Measurements from ENCODE around the gene DIS3. TPM values are rescaled to one million over a fixed set of nuclear protein-coding genes. Genes with fewer than 3 reads are reported as not detected.
A peak's percentile ranks its signal among the peaks of the same experiment; 100 is the strongest.

DIS3 gene, protein sequence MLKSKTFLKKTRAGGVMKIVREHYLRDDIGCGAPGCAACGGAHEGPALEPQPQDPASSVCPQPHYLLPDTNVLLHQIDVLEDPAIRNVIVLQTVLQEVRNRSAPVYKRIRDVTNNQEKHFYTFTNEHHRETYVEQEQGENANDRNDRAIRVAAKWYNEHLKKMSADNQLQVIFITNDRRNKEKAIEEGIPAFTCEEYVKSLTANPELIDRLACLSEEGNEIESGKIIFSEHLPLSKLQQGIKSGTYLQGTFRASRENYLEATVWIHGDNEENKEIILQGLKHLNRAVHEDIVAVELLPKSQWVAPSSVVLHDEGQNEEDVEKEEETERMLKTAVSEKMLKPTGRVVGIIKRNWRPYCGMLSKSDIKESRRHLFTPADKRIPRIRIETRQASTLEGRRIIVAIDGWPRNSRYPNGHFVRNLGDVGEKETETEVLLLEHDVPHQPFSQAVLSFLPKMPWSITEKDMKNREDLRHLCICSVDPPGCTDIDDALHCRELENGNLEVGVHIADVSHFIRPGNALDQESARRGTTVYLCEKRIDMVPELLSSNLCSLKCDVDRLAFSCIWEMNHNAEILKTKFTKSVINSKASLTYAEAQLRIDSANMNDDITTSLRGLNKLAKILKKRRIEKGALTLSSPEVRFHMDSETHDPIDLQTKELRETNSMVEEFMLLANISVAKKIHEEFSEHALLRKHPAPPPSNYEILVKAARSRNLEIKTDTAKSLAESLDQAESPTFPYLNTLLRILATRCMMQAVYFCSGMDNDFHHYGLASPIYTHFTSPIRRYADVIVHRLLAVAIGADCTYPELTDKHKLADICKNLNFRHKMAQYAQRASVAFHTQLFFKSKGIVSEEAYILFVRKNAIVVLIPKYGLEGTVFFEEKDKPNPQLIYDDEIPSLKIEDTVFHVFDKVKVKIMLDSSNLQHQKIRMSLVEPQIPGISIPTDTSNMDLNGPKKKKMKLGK
- total RNA-seq (2021; ENCODE audit: unreplicated experiment) (44.2 TPM), Bru-seq, nascent RNA (percentile 94 among the genes with signal in this experiment), BruChase-seq, experiment 1, labeled RNA remaining after a 6-hour chase (percentile 94 among the genes with signal in this experiment), BruChase-seq, experiment 2, labeled RNA remaining after a 2-hour chase (percentile 92 among the genes with signal in this experiment)
- polyA plus RNA-seq (2012), result 14.4 and 19.5 TPM in 2 replicates
- long read RNA-seq, full-length matches to known transcripts, result 64 of 84 reads
- long read RNA-seq, partial matches to known transcripts, result 13 of 84 reads
- long read RNA-seq, other reads (novel, unspliced or antisense), result 7 of 84 reads

DNA sequence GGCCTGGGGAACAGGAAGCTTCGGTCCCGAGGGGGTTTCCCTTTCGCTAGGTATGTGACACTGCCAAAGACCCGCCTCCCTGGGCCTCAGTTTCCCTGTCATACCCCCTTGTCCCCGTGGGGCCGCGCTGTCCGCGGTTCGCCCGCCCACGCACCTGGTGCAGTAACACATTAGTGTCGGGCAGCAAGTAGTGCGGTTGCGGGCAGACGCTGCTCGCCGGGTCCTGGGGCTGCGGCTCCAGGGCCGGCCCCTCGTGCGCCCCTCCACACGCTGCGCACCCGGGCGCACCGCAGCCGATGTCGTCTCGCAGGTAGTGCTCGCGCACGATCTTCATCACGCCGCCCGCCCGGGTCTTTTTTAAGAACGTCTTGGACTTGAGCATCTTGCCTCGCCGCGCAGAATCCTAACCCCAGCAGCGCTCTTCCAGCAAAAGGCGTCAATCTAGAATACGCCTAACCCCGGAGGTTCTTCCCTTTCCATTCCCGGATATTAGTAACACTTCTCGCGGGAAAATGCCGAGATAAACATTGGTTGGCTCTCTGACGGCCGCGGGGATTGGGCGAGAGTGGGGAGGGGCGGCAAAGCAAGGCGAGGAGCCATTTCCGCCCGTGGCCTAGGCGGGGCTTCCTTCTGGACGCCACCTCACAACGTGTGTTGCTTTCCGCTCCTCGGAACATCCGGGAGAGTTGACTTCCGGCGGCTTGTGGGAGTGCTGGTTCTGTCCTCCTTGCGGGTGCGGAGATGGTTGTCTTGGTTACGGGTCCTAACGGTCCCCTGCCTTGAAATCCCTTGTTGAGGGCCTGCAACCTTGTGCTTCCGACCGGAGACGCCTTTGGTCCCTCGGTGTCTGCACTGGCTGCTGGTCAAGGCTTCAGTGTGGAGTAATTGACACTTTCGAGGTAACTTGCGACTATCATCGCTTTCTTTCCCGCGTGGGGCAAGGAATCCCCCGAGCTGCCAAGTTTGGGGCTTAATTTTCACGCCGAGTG, at the start of gene DIS3, which contains the start of gene PIBF1:
Gene DIS3, minus strand, starts transcription at position 450 of the 989 bp plus-strand sequence. Its CDS starts 68 bp downstream, at position 382.
Gene PIBF1, plus strand, starts transcription at position 683 of the 989 bp plus-strand sequence. CDS start 1,337 bp downstream, outside the sequence.
- Histone ChIP-seq H3K9me3 (ENCODE audit: control insufficient read depth in 1 of 2, insufficient read depth in 1 of 2, low read depth in 1 of 2, low read length in 2 of 2) (no peaks in the 10 kb centered on the region), H3K4me1 (ENCODE audit: control insufficient read depth in 1 of 2, insufficient read depth in 2 of 2, low read length in 2 of 2) (peaks cover 5 to 14% of the 10 kb centered on the region in 2 experiments), H3K36me3 (ENCODE audit: control insufficient read depth in 1 of 2, insufficient read depth in 2 of 2, low read length in 2 of 2) (peaks cover 24 to 38% of the 10 kb centered on the region in 2 experiments; a peak in 3 of 4 replicates), H3K9me2 (ENCODE audit: insufficient read depth) (no peaks in the 10 kb centered on the region), H3K4me2 (ENCODE audit: low read length) (peak within 1 kb of the TSS; percentile 86), H4K20me1 (ENCODE audit: insufficient read depth) (no peaks in the 10 kb centered on the region), H3K9ac (ENCODE audit: low read length) (peak within 1 kb of the TSS; percentile 89), H3K4me3 (replicated peaks in 1 of 2; ENCODE audit: low read depth in 1 of 2, low read length in 2 of 2) (peak within 1 kb of the TSS; percentile 88 to 94), H2AFZ (ENCODE audit: low read depth, low read length, poor library complexity, severe bottlenecking) (no peak within 1 kb of the TSS), H3K27ac (ENCODE audit: low read depth, low read length) (peak within 1 kb of the TSS; percentile 82), H3K79me2 (ENCODE audit: insufficient read depth, low read length) (peaks cover 93% of the 10 kb centered on the region), H3K27me3 (ENCODE audit: insufficient read depth, low read length) (no peaks in the 10 kb centered on the region)
- POLR2A ChIA-PET, result no interaction called here
- ATAC-seq (peak; percentile 96), DNase-seq (ENCODE audit: low read depth, low spot score) (peak; percentile 96)
- intact Hi-C loops (cut with micrococcal nuclease), result loop anchor here (5.0 kb wide), 1 partner anchor 54 kb away; the partner anchor contains the start of genes BORA and MZT1
- no TSS peak for BruUV-seq (replicated peaks)
- RAD21 ChIA-PET (ENCODE audit: low non-redundant PET in 1 of 2, low total read pairs in 2 of 2, uncharacterized antibody in 2 of 2, unreplicated experiment in 2 of 2), result no interaction called here
- CTCF ChIA-PET, result no interaction called here
- TF ChIP-seq EZH2phosphoT487 (IDR thresholded peaks at IDR 0.05; ENCODE audit: borderline replicate concordance), result no peak
- TF ChIP-seq, protein P1, sequence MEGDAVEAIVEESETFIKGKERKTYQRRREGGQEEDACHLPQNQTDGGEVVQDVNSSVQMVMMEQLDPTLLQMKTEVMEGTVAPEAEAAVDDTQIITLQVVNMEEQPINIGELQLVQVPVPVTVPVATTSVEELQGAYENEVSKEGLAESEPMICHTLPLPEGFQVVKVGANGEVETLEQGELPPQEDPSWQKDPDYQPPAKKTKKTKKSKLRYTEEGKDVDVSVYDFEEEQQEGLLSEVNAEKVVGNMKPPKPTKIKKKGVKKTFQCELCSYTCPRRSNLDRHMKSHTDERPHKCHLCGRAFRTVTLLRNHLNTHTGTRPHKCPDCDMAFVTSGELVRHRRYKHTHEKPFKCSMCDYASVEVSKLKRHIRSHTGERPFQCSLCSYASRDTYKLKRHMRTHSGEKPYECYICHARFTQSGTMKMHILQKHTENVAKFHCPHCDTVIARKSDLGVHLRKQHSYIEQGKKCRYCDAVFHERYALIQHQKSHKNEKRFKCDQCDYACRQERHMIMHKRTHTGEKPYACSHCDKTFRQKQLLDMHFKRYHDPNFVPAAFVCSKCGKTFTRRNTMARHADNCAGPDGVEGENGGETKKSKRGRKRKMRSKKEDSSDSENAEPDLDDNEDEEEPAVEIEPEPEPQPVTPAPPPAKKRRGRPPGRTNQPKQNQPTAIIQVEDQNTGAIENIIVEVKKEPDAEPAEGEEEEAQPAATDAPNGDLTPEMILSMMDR (IDR thresholded peaks at IDR 0.05 in 2 of 3, conservative IDR thresholded peaks at IDR 0.05 in 1 of 3; ENCODE audit: borderline replicate concordance in 1 of 3, insufficient read depth in 1 of 3, low read depth in 2 of 3, low read length in 2 of 3), result peak in 1 of 3 experiments; percentile 29; a peak in 1 of 6 replicates
- peak; percentile 76 for TF ChIP-seq SIN3A (IDR thresholded peaks at IDR 0.05; ENCODE audit: low read depth)
- TF ChIP-seq RAD21 (IDR thresholded peaks at IDR 0.05; ENCODE audit: low read depth), result no peak
- TF ChIP-seq, protein P2, sequence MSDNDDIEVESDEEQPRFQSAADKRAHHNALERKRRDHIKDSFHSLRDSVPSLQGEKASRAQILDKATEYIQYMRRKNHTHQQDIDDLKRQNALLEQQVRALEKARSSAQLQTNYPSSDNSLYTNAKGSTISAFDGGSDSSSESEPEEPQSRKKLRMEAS (IDR thresholded peaks at IDR 0.05), result peak; percentile 60
- TF ChIP-seq SP1 (IDR thresholded peaks at IDR 0.05; ENCODE audit: low read depth), result peak; percentile 75
- TF ChIP-seq ZNF274 (IDR thresholded peaks at IDR 0.05; ENCODE audit: low read depth, low read length), result no peak
- no peak for TF ChIP-seq SRF (IDR thresholded peaks at IDR 0.05; ENCODE audit: low read depth)
- no peak; the same call in 1 of the 2 replicates for TF ChIP-seq CBX3 (IDR thresholded peaks at IDR 0.05; ENCODE audit: low read depth)
- no peak for TF ChIP-seq CEBPB (IDR thresholded peaks at IDR 0.05; ENCODE audit: low read depth)
- no peak for TF ChIP-seq FOSL1 (IDR thresholded peaks at IDR 0.05; ENCODE audit: low read depth)
- TF ChIP-seq EZH2 (IDR thresholded peaks at IDR 0.05), result no peak
- TF ChIP-seq, protein P3, sequence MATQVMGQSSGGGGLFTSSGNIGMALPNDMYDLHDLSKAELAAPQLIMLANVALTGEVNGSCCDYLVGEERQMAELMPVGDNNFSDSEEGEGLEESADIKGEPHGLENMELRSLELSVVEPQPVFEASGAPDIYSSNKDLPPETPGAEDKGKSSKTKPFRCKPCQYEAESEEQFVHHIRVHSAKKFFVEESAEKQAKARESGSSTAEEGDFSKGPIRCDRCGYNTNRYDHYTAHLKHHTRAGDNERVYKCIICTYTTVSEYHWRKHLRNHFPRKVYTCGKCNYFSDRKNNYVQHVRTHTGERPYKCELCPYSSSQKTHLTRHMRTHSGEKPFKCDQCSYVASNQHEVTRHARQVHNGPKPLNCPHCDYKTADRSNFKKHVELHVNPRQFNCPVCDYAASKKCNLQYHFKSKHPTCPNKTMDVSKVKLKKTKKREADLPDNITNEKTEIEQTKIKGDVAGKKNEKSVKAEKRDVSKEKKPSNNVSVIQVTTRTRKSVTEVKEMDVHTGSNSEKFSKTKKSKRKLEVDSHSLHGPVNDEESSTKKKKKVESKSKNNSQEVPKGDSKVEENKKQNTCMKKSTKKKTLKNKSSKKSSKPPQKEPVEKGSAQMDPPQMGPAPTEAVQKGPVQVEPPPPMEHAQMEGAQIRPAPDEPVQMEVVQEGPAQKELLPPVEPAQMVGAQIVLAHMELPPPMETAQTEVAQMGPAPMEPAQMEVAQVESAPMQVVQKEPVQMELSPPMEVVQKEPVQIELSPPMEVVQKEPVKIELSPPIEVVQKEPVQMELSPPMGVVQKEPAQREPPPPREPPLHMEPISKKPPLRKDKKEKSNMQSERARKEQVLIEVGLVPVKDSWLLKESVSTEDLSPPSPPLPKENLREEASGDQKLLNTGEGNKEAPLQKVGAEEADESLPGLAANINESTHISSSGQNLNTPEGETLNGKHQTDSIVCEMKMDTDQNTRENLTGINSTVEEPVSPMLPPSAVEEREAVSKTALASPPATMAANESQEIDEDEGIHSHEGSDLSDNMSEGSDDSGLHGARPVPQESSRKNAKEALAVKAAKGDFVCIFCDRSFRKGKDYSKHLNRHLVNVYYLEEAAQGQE (IDR thresholded peaks at IDR 0.05; ENCODE audit: low read depth), result no peak
- no peak for TF ChIP-seq TCF7L2 (IDR thresholded peaks at IDR 0.05; ENCODE audit: borderline replicate concordance, extremely low read depth, insufficient read depth, insufficient read length)

Measured in HCT116 (cell line).